Epithelial cell of proximal tubule (primary cell): ENCODE measurements around the gene SLC8A2. TPM values are rescaled to one million over a fixed set of nuclear protein-coding genes. Genes with fewer than 3 reads are reported as not detected.

Experiments
- DNase-seq: peaks from one replicate; pipeline ENCODE4 v3.0.0-alpha.2; 2011; ENCODE audit warnings: low read depth
- H3K4me3 ChIP-seq: 2 replicates; pipeline ENCODE4 v1.5.1; 2011; ENCODE audit warnings: low read depth, mild to moderate bottlenecking, low read length
- CTCF ChIP-seq: conservative IDR thresholded peaks from 2 replicates; pipeline ENCODE4 v1.5.1; 2012; ENCODE audit warnings: low read depth, mild to moderate bottlenecking, low read length
- total RNA-seq: library from RNA; depleted of rRNA; stranded (reverse); fragments of >200 nt; gene quantifications from 2 replicates; pipeline ENCODE4 v1.2.3, GENCODE V29; 2015

SLC8A2 gene
- total RNA-seq, 1 donor from 2014 or later: not detected

- H3K4me3 ChIP-seq: no peak overlapping the region
- no peak for DNase-seq
These were observed 25.5 kb upstream of the SLC8A2 start for GRCh38 chr19:47497050-47497766.

GRCh38 chr19:47495478-47496372, 24.0 kb upstream of the SLC8A2 start:
- no peak for DNase-seq
- no peak overlapping the region for H3K4me3 ChIP-seq
- TF ChIP-seq CTCF: no peak

More at GRCh38 chr19:47497050-47497766, 25.5 kb upstream of the SLC8A2 start:
- TF ChIP-seq CTCF: no peak

GRCh38 chr19:47494729-47495128, 23.0 kb upstream of the SLC8A2 start:
- H3K4me3 ChIP-seq: no peak overlapping the region
- DNase-seq: no peak
- no peak for TF ChIP-seq CTCF

GRCh38 chr19:47494211-47494547, 22.5 kb upstream of the SLC8A2 start:
- DNase-seq: no peak
- TF ChIP-seq CTCF: no peak
- H3K4me3 ChIP-seq: no peak overlapping the region

GRCh38 chr19:47493378-47494210, 21.9 kb upstream of the SLC8A2 start:
- H3K4me3 ChIP-seq: no peak overlapping the region
- no peak for DNase-seq
- TF ChIP-seq CTCF: no peak

- H3K4me3 ChIP-seq: no peak overlapping the region
- TF ChIP-seq CTCF: no peak
- DNase-seq: no peak
These were observed 21.1 kb upstream of the SLC8A2 start for GRCh38 chr19:47492571-47493377.
